Measurements from ENCODE around the gene SH3YL1. TPM values are rescaled to one million over a fixed set of nuclear protein-coding genes. Genes with fewer than 3 reads are reported as not detected.

SH3YL1 gene
- total and polyA plus RNA-seq, 4 donors = 45.7 to 62.6 (median 60.7) TPM

- H3K4me1 ChIP-seq (ENCODE audit: control insufficient read depth, insufficient read depth, low read length) = no peaks in the 10 kb centered on the region
- no peaks in the 10 kb centered on the region for H3K36me3 ChIP-seq (ENCODE audit: control insufficient read depth, insufficient read depth, low read length)
- H3K27ac ChIP-seq (ENCODE audit: low read depth, low read length) = no peak overlapping the region
- H3K9me3 ChIP-seq (ENCODE audit: control insufficient read depth, insufficient read depth, low read length) = no peaks in the 10 kb centered on the region
- WGBS (ENCODE audit: insufficient coverage) = 72% methylated on average over 14 of the region's 17 CpGs
- DNase-seq (ENCODE audit: low read depth in 4 of 6, low spot score in 6 of 6) = peak in 1 of 6 donors; percentile 6
- no peak overlapping the region for H3K4me3 ChIP-seq (ENCODE audit: low read depth, low read length)
- H3K27me3 ChIP-seq (ENCODE audit: control insufficient read depth, insufficient read depth, low read length) = no peaks in the 10 kb centered on the region
Measured at GRCh38 chr2:193141-193671, 70.6 kb downstream of the SH3YL1 start.

DNA sequence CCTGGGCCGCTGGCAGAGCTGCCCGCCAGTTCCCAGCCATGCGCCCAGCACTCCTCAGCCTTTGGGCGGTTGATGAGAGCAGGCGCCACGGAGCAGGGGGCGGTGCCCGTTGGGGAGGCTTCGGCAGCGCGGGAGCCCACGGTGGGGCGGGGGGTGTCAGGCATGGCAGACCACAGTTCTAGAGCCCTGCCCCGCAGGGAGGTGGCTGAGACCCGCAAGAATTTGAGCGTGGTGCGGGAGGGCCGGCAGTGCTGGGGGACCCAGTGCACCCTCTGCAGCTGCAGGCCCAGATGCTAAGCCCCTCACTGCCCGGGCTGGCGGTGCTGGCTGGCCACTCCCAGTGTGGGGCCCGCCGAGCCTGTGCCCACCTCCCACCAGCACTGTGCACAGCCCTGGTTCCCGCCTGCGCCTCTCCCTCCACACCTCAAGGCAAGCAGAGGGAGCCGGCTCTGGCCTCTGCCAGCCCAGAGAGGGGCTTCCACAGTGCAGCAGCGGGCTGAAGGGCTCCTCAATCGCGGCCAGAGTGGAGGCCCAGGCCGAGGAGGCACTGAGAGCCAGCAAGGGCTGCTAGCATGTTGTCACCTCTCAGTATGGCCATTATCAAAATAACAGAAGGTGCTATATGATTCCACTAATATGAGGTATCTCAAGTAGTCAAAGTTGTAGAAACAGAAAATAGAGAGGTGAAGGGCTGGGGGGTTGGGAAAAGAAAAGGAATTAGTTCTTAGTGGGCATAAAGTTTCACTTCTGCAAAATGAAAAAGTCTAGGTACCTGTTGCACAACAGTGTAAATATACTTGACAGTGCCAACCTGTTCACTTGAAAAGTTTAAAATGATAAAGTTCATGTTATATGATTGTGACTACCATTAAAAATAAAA, 72.3 kb downstream of the SH3YL1 start:
- WGBS (ENCODE audit: insufficient coverage) = 88% methylated on average over 26 of the region's 29 CpGs
- H3K4me1 ChIP-seq (ENCODE audit: control insufficient read depth, insufficient read depth, low read length) = no peaks in the 10 kb centered on the region
- H3K27ac ChIP-seq (ENCODE audit: low read depth, low read length) = no peak overlapping the region
- H3K27me3 ChIP-seq (ENCODE audit: control insufficient read depth, insufficient read depth, low read length) = no peaks in the 10 kb centered on the region
- no peak overlapping the region for H3K4me3 ChIP-seq (ENCODE audit: low read depth, low read length)
- peaks cover 6% of the 10 kb centered on the region for H3K9me3 ChIP-seq (ENCODE audit: control insufficient read depth, insufficient read depth, low read length)
- no peak for DNase-seq (ENCODE audit: low read depth in 4 of 6, low spot score in 6 of 6)
- no peaks in the 10 kb centered on the region for H3K36me3 ChIP-seq (ENCODE audit: control insufficient read depth, insufficient read depth, low read length)

GRCh38 chr2:187825-188224, 76.0 kb downstream of the SH3YL1 start:
- 67% methylated on average over 2 of the region's 2 CpGs for WGBS (ENCODE audit: insufficient coverage)

DNA sequence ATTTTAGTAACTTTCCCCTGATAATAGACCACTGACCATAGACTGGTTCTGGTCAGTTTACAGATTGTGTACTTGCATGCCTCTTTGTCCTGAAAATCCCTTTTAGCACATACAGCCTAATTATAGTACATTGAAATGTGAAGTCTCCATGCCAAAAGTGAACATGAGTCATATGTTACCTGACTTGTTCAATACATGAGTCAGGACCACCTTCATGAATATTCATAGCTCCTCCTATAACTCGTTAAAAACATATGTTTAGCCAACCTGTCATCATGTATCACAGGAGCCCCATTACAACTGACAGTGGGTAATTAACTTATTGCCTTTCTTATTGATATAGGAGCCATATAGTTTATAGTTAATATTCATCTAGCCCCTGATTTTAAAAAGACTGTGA, 78.6 kb downstream of the SH3YL1 start:
- H3K27me3 ChIP-seq (ENCODE audit: control insufficient read depth, insufficient read depth, low read length) = no peaks in the 10 kb centered on the region
- WGBS (ENCODE audit: insufficient coverage) = no CpG with 5 or more reads among the region's 1 CpG
- H3K36me3 ChIP-seq (ENCODE audit: control insufficient read depth, insufficient read depth, low read length) = no peaks in the 10 kb centered on the region
- DNase-seq (ENCODE audit: low read depth in 4 of 6, low spot score in 6 of 6) = no peak
- no peak overlapping the region for H3K27ac ChIP-seq (ENCODE audit: low read depth, low read length)
- H3K4me1 ChIP-seq (ENCODE audit: control insufficient read depth, insufficient read depth, low read length) = no peaks in the 10 kb centered on the region
- H3K9me3 ChIP-seq (ENCODE audit: control insufficient read depth, insufficient read depth, low read length) = peaks cover 6% of the 10 kb centered on the region
- no peak overlapping the region for H3K4me3 ChIP-seq (ENCODE audit: low read depth, low read length)

More at GRCh38 chr2:187825-188224, 76.0 kb downstream of the SH3YL1 start:
- Histone ChIP-seq H3K27ac (ENCODE audit: low read depth, low read length) (no peak overlapping the region), H3K4me3 (ENCODE audit: low read depth, low read length) (no peak overlapping the region), H3K4me1 (ENCODE audit: control insufficient read depth, insufficient read depth, low read length) (no peaks in the 10 kb centered on the region), H3K27me3 (ENCODE audit: control insufficient read depth, insufficient read depth, low read length) (no peaks in the 10 kb centered on the region), H3K36me3 (ENCODE audit: control insufficient read depth, insufficient read depth, low read length) (no peaks in the 10 kb centered on the region), H3K9me3 (ENCODE audit: control insufficient read depth, insufficient read depth, low read length) (peaks cover 6% of the 10 kb centered on the region)
- no peak for DNase-seq (ENCODE audit: low read depth in 4 of 6, low spot score in 6 of 6)

GRCh38 chr2:184695-185094, 79.1 kb downstream of the SH3YL1 start:
- no peaks in the 10 kb centered on the region for H3K36me3 ChIP-seq (ENCODE audit: control insufficient read depth, insufficient read depth, low read length)
- no peak for DNase-seq (ENCODE audit: low read depth in 4 of 6, low spot score in 6 of 6)
- no peaks in the 10 kb centered on the region for H3K4me1 ChIP-seq (ENCODE audit: control insufficient read depth, insufficient read depth, low read length)
- H3K27ac ChIP-seq (ENCODE audit: low read depth, low read length) = no peak overlapping the region
- H3K4me3 ChIP-seq (ENCODE audit: low read depth, low read length) = no peak overlapping the region
- peaks cover 6% of the 10 kb centered on the region for H3K9me3 ChIP-seq (ENCODE audit: control insufficient read depth, insufficient read depth, low read length)
- H3K27me3 ChIP-seq (ENCODE audit: control insufficient read depth, insufficient read depth, low read length) = no peaks in the 10 kb centered on the region

DNA sequence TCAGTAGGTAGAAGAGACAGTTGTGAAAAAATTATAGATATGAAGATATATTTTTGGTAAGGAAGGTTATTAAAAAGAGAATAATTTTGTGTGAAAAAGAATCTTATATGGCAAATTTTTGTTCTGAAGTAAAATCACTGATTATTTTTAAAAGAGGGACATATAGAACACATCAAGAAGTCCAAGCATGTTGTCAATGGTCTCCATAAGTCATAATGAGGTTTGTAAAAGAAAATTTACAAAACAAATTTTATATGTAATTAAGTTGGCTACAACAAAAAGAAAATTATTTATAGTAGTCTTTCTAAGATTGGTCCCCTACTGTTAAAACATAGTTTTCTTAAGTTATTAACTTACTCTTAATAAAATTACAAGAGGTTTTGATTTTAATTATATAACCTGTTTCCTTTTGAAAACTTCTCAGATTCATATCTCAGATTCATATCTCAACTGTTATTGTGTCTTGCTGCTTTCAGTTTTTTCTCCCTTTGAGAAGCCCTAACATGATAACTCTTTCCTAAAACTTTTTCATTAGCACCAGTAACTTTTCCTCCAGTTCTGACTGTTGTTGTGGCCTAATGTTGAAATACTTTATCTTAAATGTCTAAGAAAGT, 81.2 kb downstream of the SH3YL1 start:
- Histone ChIP-seq H3K36me3 (ENCODE audit: control insufficient read depth, insufficient read depth, low read length) (no peaks in the 10 kb centered on the region), H3K4me1 (ENCODE audit: control insufficient read depth, insufficient read depth, low read length) (no peaks in the 10 kb centered on the region), H3K27ac (ENCODE audit: low read depth, low read length) (no peak overlapping the region), H3K9me3 (ENCODE audit: control insufficient read depth, insufficient read depth, low read length) (peaks cover 4% of the 10 kb centered on the region), H3K4me3 (ENCODE audit: low read depth, low read length) (no peak overlapping the region), H3K27me3 (ENCODE audit: control insufficient read depth, insufficient read depth, low read length) (no peaks in the 10 kb centered on the region)
- no peak for DNase-seq (ENCODE audit: low read depth in 4 of 6, low spot score in 6 of 6)

DNA sequence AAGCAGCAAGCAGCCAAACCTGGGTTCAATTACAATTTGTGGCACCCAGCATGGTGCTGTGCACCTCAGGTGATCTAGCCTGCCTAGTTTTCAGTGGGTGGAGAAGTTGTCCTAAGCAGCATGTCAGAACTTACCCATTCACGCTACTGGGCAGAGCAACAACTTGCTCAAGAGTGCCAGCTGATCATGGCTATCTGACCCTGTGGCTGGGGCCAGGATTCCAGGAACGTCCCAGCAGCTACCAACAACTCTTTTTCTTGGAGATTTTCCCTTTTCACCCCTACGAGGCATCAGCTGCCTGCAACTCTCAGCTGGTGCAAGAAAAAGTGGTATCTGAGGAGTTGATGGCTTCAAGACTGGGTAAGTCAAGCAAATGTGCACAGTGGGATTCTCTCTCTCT, 83.5 kb downstream of the SH3YL1 start:
- H3K27me3 ChIP-seq (ENCODE audit: control insufficient read depth, insufficient read depth, low read length) = no peaks in the 10 kb centered on the region
- H3K4me3 ChIP-seq (ENCODE audit: low read depth, low read length) = no peak overlapping the region
- no peaks in the 10 kb centered on the region for H3K36me3 ChIP-seq (ENCODE audit: control insufficient read depth, insufficient read depth, low read length)
- no peaks in the 10 kb centered on the region for H3K9me3 ChIP-seq (ENCODE audit: control insufficient read depth, insufficient read depth, low read length)
- WGBS (ENCODE audit: insufficient coverage) = 100% methylated on average over 1 of the region's 3 CpGs
- no peak for DNase-seq (ENCODE audit: low read depth in 4 of 6, low spot score in 6 of 6)
- no peak overlapping the region for H3K27ac ChIP-seq (ENCODE audit: low read depth, low read length)
- no peaks in the 10 kb centered on the region for H3K4me1 ChIP-seq (ENCODE audit: control insufficient read depth, insufficient read depth, low read length)

DNA sequence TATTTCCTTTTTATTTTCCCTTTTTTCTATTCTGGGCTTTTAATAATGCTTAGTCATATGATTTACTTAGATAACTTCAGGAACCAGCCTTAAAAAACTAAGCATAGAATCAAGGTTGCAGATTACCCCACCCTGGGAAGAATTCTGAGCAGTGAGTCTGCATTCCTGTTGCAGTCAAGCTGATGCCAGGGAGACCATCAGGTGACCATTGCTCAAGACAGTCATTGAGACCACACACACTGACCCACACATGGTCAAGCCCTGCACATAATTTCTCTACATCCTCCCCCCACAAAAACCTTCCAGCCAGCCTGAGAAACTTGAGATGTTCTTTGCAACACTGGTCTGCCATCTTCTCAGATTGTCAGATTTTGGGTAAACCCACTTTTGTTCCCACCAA, 83.9 kb downstream of the SH3YL1 start:
- Histone ChIP-seq H3K27ac (ENCODE audit: low read depth, low read length) (no peak overlapping the region), H3K4me3 (ENCODE audit: low read depth, low read length) (no peak overlapping the region)

DNA sequence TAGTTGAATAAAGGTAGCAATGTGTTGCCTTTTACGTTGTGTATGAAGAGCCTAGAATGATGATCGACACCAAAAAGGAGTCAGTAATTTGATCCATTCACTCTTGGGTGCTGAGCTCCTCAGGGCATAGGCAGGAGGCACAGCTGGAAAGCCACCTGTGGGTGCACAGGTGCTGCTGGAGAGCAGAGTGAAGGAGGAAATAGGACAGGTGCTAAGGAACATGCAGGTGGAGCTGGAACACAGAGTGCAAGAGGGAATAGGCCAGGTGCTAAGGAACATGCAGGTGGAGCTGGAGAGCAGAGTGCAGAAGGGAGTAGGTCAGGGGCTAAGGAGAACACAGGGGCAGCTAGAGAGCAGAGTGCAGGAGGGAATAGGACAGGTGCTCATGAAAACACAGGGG, 86.1 kb downstream of the SH3YL1 start:
- H3K9me3 ChIP-seq (ENCODE audit: control insufficient read depth, insufficient read depth, low read length) = no peaks in the 10 kb centered on the region
- WGBS (ENCODE audit: insufficient coverage) = 100% methylated on average over 2 of the region's 2 CpGs
- H3K4me3 ChIP-seq (ENCODE audit: low read depth, low read length) = no peak overlapping the region
- no peak for DNase-seq (ENCODE audit: low read depth in 4 of 6, low spot score in 6 of 6)
- H3K36me3 ChIP-seq (ENCODE audit: control insufficient read depth, insufficient read depth, low read length) = no peaks in the 10 kb centered on the region
- H3K27ac ChIP-seq (ENCODE audit: low read depth, low read length) = no peak overlapping the region
- H3K27me3 ChIP-seq (ENCODE audit: control insufficient read depth, insufficient read depth, low read length) = no peaks in the 10 kb centered on the region
- H3K4me1 ChIP-seq (ENCODE audit: control insufficient read depth, insufficient read depth, low read length) = no peaks in the 10 kb centered on the region

More for the DNA sequence above, 83.9 kb downstream of the SH3YL1 start:
- Histone ChIP-seq H3K36me3 (ENCODE audit: control insufficient read depth, insufficient read depth, low read length) (no peaks in the 10 kb centered on the region), H3K27me3 (ENCODE audit: control insufficient read depth, insufficient read depth, low read length) (no peaks in the 10 kb centered on the region), H3K4me1 (ENCODE audit: control insufficient read depth, insufficient read depth, low read length) (no peaks in the 10 kb centered on the region), H3K9me3 (ENCODE audit: control insufficient read depth, insufficient read depth, low read length) (no peaks in the 10 kb centered on the region)
- DNase-seq (ENCODE audit: low read depth in 4 of 6, low spot score in 6 of 6) = no peak

DNA sequence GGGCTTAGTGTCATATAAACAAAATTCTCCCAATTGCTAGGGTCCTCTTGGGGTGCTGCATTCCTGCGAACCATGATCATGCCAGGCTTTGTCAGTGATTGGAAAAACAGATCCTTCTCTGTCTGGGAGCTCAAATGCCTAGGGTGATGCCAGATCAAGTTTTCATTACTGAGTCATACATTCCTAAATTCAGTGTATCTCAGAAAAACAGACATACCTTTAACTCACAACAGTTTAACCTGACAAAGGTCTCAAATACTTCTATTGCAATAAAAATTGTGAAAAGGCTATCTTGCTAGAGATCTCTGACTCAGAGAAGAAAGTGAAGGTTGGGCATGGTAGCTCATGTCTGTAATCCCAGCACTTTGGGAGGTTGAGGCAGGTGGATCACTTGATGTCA, 86.9 kb downstream of the SH3YL1 start:
- Histone ChIP-seq H3K4me1 (ENCODE audit: control insufficient read depth, insufficient read depth, low read length) (no peaks in the 10 kb centered on the region), H3K27ac (ENCODE audit: low read depth, low read length) (no peak overlapping the region), H3K27me3 (ENCODE audit: control insufficient read depth, insufficient read depth, low read length) (no peaks in the 10 kb centered on the region), H3K36me3 (ENCODE audit: control insufficient read depth, insufficient read depth, low read length) (no peaks in the 10 kb centered on the region), H3K4me3 (ENCODE audit: low read depth, low read length) (no peak overlapping the region), H3K9me3 (ENCODE audit: control insufficient read depth, insufficient read depth, low read length) (no peaks in the 10 kb centered on the region)
- 67% methylated on average over 1 of the region's 1 CpG for WGBS (ENCODE audit: insufficient coverage)
- no peak for DNase-seq (ENCODE audit: low read depth in 4 of 6, low spot score in 6 of 6)
